K562 (cell line): ENCODE measurements around the gene ZNF502. TPM values are rescaled to one million over a fixed set of nuclear protein-coding genes. Genes with fewer than 3 reads are reported as not detected.

Source experiments
- BRF2 ChIP-seq: IDR thresholded peaks from 3 replicates; pipeline ENCODE4 v1.6.1; 2011; ENCODE audit warnings: borderline replicate concordance, mild to moderate bottlenecking; ENCODE audit not compliant: insufficient read length, insufficient read depth
- CBFA2T2 ChIP-seq: fragments of 450-650 bp; conservative IDR thresholded peaks from 2 replicates; pipeline ENCODE4 v1.6.1; 2017; ENCODE audit warnings: mild to moderate bottlenecking
- CC2D1A ChIP-seq: fragments of 450-650 bp; IDR thresholded peaks from 2 replicates; pipeline ENCODE4 v1.6.1; 2017; ENCODE audit warnings: mild to moderate bottlenecking
- CUX1 ChIP-seq: fragments of 200-800 bp; sonication (Bioruptor generic); IDR thresholded peaks from 2 replicates; pipeline ENCODE4 v1.6.1; 2016; ENCODE audit warnings: missing genetic modification characterization, missing compliant biosample characterization
- FOXK1 ChIP-seq: sonication (generic); formaldehyde crosslinking; IDR thresholded peaks from 2 replicates; pipeline ENCODE4 v1.8.0; 2022; ENCODE audit warnings: missing genetic modification reagents, mild to moderate bottlenecking, borderline replicate concordance
- HEY1 ChIP-seq: fragments of 250-450 bp; sonication (Bioruptor Pico); IDR thresholded peaks from 2 replicates; pipeline ENCODE4 v1.5.0; 2020; ENCODE audit warnings: mild to moderate bottlenecking, moderate library complexity, borderline replicate concordance
- LARP7 ChIP-seq: fragments of 450-650 bp; IDR thresholded peaks from 2 replicates; pipeline ENCODE4 v1.6.1; 2016
- MED1 ChIP-seq: sonication (generic); formaldehyde crosslinking; IDR thresholded peaks from 2 replicates; pipeline ENCODE4 v1.8.1; 2023; ENCODE audit warnings: missing genetic modification reagents, borderline replicate concordance
- NR1H2 ChIP-seq: sonication (generic); formaldehyde crosslinking; IDR thresholded peaks from 2 replicates; pipeline ENCODE4 v1.4.0; 2020; ENCODE audit warnings: mild to moderate bottlenecking, missing genetic modification reagents
- POLR2B ChIP-seq: fragments of 450-650 bp; IDR thresholded peaks from 2 replicates; pipeline ENCODE4 v1.6.1; 2018; ENCODE audit warnings: low read depth; ENCODE audit not compliant: partially characterized antibody
- RNF2 ChIP-seq: sonication (generic); IDR thresholded peaks from 2 replicates; pipeline ENCODE4 v1.6.1; 2016
- STAG1 ChIP-seq: sonication (generic); formaldehyde crosslinking; IDR thresholded peaks from 2 replicates; pipeline ENCODE4 v1.5.0; 2020; ENCODE audit warnings: missing genetic modification reagents, borderline replicate concordance
- THAP12 ChIP-seq: fragments of 250-450 bp; sonication (Bioruptor Pico); IDR thresholded peaks from 2 replicates; pipeline ENCODE4 v1.9.0; 2021; ENCODE audit warnings: mild to moderate bottlenecking, inconsistent platforms
- ZFP30 ChIP-seq: fragments of 250-450 bp; sonication (Bioruptor Pico); IDR thresholded peaks from 2 replicates; pipeline ENCODE4 v1.8.0; 2022; ENCODE audit warnings: moderate library complexity, mild to moderate bottlenecking, inconsistent platforms, borderline replicate concordance
- ZNF24 ChIP-seq: fragments of 450-650 bp; IDR thresholded peaks from 2 replicates; pipeline ENCODE4 v1.6.1; 2016
- ZNF408 ChIP-seq: fragments of 250-450 bp; sonication (Bioruptor Pico); IDR thresholded peaks from 2 replicates; pipeline ENCODE4 v1.4.0; 2020; ENCODE audit warnings: low read depth, mild to moderate bottlenecking, moderate library complexity
- ZNF699 ChIP-seq: fragments of 250-450 bp; sonication (Bioruptor Pico); IDR thresholded peaks from 2 replicates; pipeline ENCODE4 v1.8.0; 2021; ENCODE audit warnings: mild to moderate bottlenecking, moderate library complexity; ENCODE audit not compliant: insufficient replicate concordance
- ZNF76 ChIP-seq: fragments of 250-450 bp; sonication (Bioruptor Pico); IDR thresholded peaks from 2 replicates; pipeline ENCODE4 v1.4.0; 2020; ENCODE audit warnings: mild to moderate bottlenecking, moderate library complexity, borderline replicate concordance
- ZSCAN32 ChIP-seq: fragments of 450-650 bp; formaldehyde crosslinking; IDR thresholded peaks from 2 replicates; pipeline ENCODE4 v1.4.0; 2020; ENCODE audit warnings: mild to moderate bottlenecking, moderate library complexity
- polyA plus RNA-seq, 8 experiments: library from polyadenylated mRNA; depleted of rRNA in 4 of 8; stranded (reverse) in 5 of 8; unstranded in 3 of 8; fragments of >200 nt; fragmentation: Nextera tagmentation in 2 of 8; fragmentation: Illumina TruSeq in 1 of 8; extraction: Ambion mirVana in 2 of 8; extraction: Trizol in 1 of 8; gene quantifications; 2 replicates each; pipeline versions ENCODE4 v1.2.1 to v1.2.3, GENCODE V29; 2011 to 2014; ENCODE audit warnings: inconsistent platforms in 1 of 8, missing spikeins in 1 of 8
- total RNA-seq, 7 experiments: library from RNA; depleted of rRNA in 6 of 7; stranded (reverse); fragments of >200 nt in 6 of 7; fragmentation: Illumina TruSeq in 2 of 7; extraction: Trizol in 2 of 7; gene quantifications; 2 replicates each; pipeline versions ENCODE4 v1.2.1 to v1.2.3, GENCODE V29; 2011 to 2021; ENCODE audit warnings: low replicate concordance in 1 of 7

Gene ZNF502
- total and polyA plus RNA-seq, 9 of the 15 experiments (the other 6 are each of a cell fraction or from before 2014, with no cell fraction given) = 0.38 to 0.98 (median 0.67) TPM

GRCh38 chr3:44729384-44729910, 17.0 kb downstream of the ZNF502 start, which contains the start of gene ZNF501 (continued):
- no peak for TF ChIP-seq ZNF408 (CRISPR knock-in tag)
- no peak for TF ChIP-seq BRF2
- no peak for TF ChIP-seq NR1H2 (CRISPR knock-in tag)
- peak; percentile 65 for TF ChIP-seq POLR2B
- no peak for TF ChIP-seq ZSCAN32
- TF ChIP-seq ZNF24 = no peak
- peak; percentile 80 for TF ChIP-seq CC2D1A
- TF ChIP-seq HEY1 (CRISPR knock-in tag) = no peak
- TF ChIP-seq CUX1 (CRISPR knock-in tag) = no peak
- no peak for TF ChIP-seq STAG1
- TF ChIP-seq LARP7 = no peak
- TF ChIP-seq ZNF76 (CRISPR knock-in tag) = no peak
- no peak for TF ChIP-seq ZFP30
- no peak for TF ChIP-seq FOXK1 (CRISPR knock-in tag)
- TF ChIP-seq RNF2 = 0 out of 2 replicates have a peak, but pooled peaks have one; percentile 48
- no peak for TF ChIP-seq CBFA2T2
- TF ChIP-seq ZNF699 (CRISPR knock-in tag) = no peak
- TF ChIP-seq MED1 (CRISPR knock-in tag) = no peak
- peak; percentile 99 for TF ChIP-seq THAP12
